ENCODE measurements around the gene UBA5.

DNA sequence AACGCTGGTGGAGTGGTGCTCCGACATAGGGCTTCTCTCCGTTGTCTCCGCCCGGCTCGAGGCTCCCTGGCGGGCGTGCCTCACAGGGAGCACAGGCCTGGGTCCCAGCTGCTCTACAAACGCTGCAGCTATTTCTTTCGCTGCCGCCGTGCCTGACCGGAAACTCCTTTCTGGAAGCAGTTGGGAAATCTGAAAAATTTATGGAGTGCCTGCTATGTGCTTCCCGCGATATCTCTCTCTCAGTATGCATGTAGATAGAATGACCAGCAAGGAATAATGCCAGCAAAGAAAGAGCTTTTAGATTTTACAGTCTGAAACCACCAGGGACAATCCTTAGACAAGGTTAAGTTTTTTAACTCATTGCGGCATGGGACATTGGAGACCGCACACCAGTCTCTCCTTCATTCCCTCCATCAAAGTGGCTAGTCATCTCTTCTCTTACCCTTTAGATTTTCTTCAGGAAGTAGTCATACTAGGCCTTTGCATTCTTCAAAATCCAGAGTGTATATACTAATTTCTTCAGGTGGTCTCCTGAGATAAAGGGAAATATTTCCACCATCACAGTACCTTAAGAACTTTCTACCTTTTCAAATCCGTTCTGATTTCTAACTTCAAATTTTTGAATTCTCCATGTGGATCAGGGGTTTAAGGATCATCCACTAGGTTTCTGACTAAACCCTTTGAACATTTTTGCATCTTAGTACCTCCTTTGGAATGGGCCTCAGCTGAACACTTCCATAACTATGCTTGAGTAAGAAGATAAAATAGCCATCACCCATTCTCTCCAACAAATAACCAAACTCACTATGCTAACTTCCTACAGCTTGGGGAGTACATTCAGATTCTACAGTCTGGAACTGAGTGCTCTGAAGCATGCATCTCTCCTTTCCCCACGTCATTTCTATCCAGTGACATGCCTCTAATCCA lies 63.2 kb downstream of the UBA5 start:
- TF ChIP-seq, protein P1, sequence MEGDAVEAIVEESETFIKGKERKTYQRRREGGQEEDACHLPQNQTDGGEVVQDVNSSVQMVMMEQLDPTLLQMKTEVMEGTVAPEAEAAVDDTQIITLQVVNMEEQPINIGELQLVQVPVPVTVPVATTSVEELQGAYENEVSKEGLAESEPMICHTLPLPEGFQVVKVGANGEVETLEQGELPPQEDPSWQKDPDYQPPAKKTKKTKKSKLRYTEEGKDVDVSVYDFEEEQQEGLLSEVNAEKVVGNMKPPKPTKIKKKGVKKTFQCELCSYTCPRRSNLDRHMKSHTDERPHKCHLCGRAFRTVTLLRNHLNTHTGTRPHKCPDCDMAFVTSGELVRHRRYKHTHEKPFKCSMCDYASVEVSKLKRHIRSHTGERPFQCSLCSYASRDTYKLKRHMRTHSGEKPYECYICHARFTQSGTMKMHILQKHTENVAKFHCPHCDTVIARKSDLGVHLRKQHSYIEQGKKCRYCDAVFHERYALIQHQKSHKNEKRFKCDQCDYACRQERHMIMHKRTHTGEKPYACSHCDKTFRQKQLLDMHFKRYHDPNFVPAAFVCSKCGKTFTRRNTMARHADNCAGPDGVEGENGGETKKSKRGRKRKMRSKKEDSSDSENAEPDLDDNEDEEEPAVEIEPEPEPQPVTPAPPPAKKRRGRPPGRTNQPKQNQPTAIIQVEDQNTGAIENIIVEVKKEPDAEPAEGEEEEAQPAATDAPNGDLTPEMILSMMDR (IDR thresholded peaks at IDR 0.05), result no peak
- peak in 1 of 2 donors; percentile 94 for TF ChIP-seq POLR2A (IDR thresholded peaks at IDR 0.05)

All from thyroid gland (tissue), 4 donors.